Renal pelvis (tissue), 4 donors: ENCODE results near the gene CCDC127. TPM values are rescaled to one million over a fixed set of nuclear protein-coding genes. Genes with fewer than 3 reads are reported as not detected.
"Not testable (repeated sequence)": the region's sequence is repeated elsewhere in the genome, so short reads cannot be mapped to it uniquely, and the experiment has no call there.

ENCODE experiments used
- DNase-seq: peaks from one replicate; pipeline ENCODE4 v3.0.0-alpha.2; 2013
- polyA plus RNA-seq, 3 donors: library from polyadenylated mRNA; unstranded; fragments of 120-200 nt; gene quantifications; one replicate each; pipeline ENCODE4 v1.2.1, GENCODE V29; 2013; ENCODE audit not compliant: insufficient read length in 3 of 3

The CCDC127 gene
- polyA plus RNA-seq, 3 donors = 14.3 to 19.2 (median 15.9) TPM

DNA sequence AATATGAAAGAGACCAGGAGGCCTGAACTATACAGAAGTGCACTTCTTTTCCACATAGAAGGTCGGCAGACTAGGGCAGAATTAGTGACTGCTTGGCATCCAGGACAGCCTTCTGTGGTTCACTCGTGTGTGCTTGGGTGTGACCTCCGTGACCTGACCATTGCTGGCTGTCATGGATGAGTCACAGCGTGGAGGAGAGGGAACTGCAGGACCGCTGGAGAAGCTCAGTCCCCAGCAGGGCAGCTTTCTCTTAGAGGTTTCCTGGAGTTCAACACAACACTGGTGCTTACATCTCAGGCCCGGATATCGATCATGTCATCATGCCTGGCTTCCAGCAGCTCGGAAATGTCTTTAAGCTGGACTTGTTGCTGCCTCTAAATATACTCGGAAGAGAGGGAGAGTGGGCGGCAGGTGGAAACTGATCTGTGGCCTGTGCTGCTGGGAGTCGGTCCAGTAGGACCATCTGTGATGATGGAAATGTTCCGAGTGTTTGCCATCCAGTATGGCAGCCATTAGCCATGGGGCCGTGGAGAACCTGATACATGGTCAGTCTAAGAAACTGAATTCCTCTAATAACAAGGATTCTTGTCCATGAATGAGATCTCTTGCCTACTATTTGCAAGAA lies 23.2 kb upstream of the CCDC127 start:
- not testable (repeated sequence) for DNase-seq

DNA sequence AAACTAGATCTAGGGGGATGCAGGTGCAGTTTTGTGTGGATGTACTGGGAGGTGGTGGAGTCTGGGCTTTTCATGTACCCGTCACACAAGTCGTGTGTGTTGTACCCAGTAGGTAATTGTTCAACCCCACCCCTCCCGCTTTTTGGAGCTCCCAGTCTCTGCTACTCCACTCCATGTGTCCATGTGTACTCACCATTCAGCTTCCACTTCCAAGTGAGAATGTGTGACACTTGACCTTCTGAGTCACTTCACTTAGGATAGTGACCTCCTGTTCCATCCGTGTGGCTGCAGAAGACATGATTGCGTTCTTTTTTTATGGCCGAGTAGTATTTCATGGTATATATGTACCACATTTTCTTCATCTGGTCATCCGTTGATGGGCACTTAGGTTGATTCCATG lies 22.6 kb upstream of the CCDC127 start:
- not testable (repeated sequence) for DNase-seq

DNA sequence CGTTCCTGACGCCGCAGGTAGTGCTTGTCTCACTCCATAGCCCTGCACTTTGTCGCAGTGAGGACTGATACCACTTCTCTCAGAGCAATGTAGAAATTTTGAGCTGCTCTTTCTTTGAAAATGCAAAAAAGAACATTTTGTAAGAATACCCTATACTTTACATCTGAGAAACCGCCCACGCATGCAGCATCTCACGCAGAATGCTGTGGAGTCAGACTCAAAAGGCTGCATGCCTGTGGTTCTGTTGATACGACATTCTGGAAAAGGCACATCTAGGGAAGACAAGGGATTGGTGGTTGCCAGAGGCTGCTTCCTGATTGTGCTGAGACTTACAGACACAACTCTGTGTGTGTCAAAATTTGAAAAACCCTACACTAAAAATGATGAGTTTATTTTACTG lies 20.0 kb upstream of the CCDC127 start:
- DNase-seq = not testable (repeated sequence)

DNA sequence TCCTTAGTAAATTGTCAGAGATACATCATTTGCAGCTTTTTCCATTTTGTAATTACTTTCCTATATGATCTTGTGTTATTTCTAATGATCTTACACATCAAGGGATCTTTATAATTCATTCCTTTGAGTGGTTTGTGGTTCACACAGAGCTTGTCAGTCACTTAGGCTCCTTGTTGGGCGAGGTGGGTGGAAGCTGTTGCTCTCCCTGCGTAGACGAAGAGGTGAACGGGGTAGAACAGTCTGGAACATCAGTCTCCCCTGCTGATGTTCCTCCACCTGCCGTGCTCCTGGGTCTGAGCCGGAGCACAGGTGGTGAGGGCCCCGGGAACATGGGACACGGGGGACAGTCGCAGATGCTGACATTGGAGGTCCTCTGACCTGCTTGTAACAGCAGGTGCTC lies 17.6 kb upstream of the CCDC127 start:
- not testable (repeated sequence) for DNase-seq

DNA sequence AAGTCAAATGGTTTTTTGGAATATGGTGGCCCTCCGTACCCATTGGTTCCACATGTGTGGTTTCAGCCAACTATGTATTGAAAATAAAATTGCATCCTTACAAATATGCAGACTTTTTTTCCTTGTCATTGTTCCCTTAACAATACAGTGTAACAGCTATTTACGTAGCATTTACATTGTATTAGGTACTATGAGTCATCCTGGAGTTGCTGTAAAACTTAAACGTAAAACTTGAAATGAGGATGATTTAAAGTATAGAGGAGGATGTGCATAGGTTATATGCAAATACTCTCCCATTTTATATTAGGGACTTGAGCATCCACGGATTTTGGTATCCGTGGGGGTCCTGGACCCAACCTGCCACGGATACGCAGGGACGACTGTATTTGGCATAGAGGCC lies 16.5 kb upstream of the CCDC127 start:
- no peak for DNase-seq

DNA sequence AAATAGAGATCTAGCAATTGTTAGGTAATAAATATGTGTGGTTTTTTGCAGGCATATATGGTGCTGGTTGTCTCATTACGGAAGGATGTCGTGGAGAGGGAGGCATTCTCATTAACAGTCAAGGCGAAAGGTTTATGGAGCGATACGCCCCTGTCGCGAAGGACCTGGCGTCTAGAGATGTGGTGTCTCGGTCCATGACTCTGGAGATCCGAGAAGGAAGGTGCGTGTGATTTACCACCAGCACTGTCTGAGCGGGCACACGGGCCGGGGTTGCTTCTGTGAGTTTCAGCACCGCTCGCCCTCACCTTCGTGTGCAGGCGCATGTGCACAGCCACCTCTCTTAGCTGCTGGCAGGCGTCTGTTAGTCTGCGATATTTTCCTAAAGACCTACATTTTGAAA lies 15.5 kb upstream of the CCDC127 start:
- DNase-seq = peak; percentile 21

DNA sequence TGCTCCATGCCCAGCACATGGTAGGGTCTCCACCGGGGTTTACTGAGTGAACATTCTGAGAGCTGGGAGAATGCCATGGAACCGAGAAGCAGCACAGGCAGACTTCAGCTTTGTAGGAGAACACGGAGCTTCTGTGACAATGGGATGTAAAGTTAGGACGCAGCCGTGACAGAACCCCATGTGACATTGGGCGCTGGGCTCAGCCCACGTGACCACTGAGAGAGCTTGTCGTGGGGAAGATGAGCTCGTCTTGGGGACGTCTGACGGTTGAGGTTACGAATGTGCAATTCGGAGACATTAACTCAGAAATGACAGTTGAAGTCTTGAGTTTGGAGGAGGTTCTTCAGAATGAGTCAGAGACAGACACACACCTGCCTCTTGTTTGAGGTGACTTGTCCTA lies 13.7 kb upstream of the CCDC127 start:
- no peak for DNase-seq

DNA sequence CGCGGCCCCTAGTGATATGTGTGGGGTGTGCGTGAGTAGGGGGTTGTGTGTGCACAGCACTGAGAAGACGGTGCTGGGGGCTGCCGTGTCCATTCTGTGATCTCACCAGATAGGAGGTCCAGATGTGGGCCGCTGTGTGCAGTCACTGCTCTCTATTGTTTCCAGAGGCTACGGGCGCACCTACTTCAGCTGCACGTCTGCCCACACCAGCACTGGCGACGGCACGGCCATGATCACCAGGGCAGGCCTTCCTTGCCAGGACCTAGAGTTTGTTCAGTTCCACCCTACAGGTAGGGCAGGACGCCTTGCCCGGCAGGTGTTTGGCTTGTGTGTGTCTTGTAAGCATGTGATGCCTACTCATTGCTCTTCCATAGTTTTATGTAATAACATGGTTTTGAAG lies 12.8 kb upstream of the CCDC127 start:
- no peak for DNase-seq

DNA sequence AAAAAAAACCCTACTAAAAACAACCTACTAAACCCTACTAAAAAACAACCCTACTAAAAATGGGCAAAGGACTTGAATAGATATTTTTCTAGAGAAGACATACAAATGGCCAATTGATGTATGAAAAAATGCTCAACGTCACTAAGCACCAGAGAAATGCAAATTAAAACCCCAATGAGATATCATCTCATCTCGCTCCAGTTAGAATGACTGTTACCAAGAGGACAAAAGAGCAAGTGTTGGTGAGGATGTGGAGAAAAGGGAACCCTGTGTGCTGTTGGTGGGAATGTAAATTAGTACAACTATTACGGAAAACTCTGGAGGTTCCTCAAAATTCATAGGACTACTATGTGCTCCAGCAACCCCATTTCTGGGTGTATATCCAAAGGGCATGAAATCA lies 10.9 kb upstream of the CCDC127 start:
- no peak for DNase-seq

DNA sequence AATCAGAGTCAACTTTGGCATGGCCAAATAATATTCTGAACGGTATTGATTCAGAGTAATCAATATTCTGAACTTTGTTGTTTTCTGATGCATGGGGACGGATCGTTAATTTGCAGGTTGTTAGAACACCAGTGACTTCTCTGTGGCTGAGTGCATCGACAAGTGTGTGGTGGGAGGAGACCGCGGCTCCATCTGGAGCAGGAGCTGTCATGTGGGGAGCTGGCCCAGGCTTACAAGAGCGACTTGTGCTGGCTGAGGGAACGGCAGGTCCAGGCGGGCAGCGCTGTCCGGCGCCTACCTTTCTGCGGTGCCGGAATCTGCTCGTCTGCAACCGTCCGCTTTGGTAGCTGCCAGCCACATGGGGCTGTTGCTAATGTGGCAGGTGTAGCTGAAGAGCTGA lies 9.4 kb upstream of the CCDC127 start:
- DNase-seq = not testable (repeated sequence)

DNA sequence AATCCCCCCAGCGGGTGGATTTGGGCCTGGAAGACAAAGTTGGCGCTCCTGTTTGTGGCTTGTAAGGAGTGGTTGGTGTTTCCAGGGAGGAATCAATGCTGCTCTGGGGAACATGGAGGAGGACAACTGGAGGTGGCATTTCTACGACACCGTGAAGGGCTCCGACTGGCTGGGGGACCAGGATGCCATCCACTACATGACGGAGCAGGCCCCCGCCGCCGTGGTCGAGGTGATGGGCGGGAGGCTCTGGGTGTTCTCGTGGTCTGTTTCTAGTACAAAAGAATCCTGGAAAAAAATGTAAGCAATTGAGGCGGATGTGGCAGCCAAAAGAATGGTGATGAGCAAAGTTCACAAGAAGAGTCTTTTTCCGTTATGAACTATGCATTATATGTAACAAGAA lies 7.4 kb upstream of the CCDC127 start:
- no peak for DNase-seq

DNA sequence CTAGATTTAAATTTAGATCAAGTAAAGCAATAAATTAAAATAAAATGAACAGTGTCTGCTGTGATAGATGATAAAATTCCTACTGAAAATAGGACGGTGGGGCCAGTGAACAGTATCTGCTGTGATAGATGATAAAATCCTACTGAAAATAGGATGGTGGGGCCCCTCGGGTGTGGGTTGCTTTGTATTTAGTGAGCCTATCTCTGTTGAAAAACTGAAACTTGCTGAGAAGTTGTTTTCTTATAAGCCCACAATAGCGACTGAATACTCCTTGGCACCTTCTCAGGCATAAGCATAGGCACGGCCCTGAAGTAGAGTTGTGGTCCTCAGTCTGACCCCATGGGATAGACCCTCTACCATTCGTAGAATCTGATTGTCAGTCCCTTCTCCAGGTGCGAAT lies 5.8 kb upstream of the CCDC127 start:
- DNase-seq = no peak

DNA sequence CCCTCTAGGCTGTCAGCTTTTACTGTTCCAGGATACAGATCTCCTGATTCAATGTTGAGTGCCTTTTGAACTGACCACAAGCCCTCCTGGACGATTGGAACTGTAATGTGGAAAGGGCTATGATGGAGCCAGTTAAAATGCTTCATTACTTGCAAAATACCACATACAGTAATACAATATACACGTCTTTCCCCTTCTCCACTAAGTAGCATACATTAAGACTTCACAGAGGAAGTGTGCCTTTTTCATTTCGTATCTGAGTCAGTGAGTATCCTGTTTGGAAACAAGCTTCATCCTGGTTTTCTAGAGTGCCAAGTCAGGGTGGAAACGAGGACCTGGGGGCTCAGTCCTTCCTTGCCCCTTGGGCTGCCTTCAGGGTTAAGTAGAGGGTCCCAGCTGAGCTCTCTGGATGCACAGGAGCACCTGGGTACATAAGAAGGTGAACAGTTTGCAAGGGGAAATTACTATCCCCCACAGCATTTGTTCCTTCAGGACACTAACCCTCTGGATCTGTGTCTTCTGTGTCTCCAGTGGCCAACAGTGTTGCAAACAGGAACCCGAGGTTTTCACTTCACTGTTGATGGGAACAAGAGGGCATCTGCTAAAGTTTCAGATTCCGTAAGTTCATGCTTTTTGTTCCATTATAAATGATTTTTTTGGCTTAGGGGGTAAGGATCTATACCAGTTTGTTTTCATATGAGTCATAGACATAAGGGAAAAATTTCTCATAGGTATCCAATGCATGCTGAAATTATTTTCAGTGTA lies 5.2 kb upstream of the CCDC127 start:
- DNase-seq = not testable (repeated sequence)

DNA sequence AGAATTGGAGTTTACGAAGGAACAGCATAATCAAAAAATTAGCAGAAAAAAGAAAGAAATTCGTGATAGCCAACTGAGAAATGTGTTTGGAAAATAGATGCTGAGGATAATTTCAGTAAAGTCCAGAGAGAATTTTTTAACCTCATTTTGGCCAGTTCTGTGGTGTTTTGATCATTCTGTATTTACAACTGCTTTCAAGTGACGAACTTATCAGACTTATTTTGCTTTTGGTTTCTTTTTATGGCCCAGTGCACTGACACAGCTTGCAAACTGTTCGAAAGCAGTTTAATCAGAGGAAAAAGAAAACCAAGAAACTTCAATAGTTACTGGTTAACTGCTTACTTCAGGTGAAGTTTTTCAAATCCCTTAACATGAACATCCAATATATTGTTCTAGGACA lies 2.0 kb upstream of the CCDC127 start:
- no peak for DNase-seq

DNA sequence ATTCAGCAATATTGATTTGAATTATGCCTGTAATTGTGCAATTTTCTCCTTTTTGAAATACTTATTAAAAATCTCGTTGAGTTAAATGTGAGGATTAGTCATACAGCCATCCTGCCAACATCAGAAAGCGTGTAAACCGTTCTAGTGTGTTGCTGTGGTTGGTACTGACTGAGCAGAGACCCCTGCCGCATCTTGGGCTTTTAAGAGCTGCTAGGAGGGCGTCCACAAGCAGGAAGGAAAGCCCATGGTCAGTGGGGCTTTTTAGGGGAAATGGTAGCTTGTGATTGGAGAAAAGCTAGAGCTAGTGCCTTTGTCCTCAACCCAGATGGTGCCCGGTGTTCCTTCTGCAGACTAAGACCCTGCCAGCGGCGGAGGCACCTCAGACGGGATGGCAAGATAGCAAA lies 1.5 kb upstream of the CCDC127 start:
- no peak for DNase-seq

DNA sequence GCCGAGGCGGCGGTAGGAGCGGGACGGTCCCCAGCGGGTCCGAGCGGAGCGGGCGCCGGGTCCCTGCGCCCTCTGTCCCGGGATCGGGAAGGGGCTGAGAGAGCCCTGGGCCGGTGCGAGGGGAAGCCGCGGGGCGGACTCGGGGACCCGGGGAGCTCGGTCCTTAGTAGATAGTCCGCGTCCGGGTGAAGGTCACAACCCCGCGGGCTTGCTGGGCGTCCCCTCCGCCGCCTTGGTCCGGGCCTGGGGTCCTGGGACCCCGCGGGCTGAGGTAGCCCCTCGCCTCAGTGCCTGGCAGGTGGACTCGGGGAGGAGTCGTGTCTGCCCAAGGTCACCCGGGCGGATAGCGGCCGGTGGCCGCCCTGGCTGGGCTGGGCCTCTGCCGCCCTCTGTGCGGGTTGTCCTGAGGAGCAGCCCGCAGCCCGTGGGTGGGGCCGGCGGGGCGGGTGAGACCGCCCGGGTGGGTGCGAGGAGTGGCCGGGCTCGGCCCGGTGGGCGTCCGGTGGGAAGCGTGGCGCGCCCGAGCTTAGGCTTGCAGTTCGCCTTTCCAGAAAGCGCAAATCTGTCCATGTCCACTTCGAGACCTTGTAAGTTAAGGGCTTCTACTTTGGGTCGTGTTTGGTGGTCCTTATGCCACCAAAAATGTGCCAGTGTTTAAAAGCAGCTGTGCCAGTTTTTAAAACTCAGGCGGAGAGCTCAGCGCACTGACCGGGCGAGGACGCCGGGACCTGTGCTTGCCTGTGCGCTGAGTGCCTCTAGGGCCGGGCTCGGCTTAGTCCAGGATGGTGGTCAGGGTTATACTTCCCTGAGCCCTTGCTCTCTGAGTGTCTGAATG lies 721 bp upstream of the CCDC127 start:
- no peak for DNase-seq

DNA sequence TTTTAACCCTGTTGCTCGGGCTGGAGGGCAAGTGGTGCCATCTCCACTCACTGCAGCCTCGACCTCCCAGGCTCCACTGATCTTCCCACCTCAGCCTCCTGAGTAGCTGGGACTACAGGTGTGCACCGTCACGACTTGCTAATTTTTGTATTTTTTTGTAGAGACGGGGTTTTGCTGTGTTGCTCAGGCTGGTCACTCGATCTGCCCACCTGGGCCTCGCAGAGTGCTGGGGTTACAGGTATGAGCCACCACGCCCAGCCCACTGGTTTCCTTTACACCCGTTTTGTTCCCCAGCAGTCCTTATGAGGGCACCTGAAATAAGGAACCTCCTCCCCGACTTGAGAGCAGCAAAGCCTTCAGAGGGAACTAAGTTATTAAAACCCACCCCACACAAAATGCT lies 1.9 kb downstream of the CCDC127 start:
- not testable (repeated sequence) for DNase-seq

DNA sequence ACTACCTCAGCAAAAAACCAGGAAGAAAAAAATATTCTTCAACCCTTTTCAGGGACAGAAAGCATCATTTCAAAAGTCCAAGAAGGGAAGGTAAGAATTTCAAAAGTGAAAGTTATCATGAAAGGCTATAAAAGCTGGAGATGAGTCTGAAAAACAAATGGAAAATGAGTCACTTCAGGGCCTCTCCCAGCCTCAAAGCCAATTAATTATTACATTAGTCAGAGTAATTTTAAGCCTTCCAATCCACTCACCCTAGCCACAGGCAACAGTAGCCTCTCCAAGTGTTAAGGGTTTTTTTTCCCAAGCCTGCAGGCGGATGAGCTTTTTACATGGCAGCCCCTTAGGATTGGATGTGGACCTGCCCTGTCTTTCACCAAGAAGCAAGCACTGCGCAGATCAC lies 2.7 kb downstream of the CCDC127 start:
- DNase-seq = not testable (repeated sequence)

DNA sequence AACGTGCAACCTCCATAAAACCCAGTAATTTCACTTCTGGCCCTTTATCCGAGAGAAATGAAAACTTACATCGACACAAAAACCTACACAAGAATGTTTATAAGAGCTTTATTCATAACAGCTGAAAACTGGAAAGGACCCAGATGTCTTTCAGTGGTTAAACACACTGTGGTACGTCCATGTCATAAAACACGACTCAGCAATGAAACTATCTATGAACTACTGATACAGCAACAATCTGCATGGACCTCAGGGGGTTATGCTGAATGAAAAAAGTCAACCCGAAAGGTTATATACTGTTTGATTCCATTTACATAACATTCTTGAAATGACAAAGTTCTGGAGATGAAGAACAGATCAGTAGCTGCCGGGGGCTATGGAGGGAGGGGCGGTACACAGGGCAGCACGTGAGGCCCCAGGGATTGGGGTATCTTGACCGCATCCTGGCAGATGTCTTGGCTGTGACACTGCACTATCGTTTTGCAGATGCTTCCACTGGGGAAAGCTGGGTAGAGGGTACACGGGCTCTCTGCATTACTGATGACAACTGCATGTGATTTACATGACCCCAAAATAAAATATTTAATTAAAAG lies 4.1 kb downstream of the CCDC127 start:
- DNase-seq = no peak

DNA sequence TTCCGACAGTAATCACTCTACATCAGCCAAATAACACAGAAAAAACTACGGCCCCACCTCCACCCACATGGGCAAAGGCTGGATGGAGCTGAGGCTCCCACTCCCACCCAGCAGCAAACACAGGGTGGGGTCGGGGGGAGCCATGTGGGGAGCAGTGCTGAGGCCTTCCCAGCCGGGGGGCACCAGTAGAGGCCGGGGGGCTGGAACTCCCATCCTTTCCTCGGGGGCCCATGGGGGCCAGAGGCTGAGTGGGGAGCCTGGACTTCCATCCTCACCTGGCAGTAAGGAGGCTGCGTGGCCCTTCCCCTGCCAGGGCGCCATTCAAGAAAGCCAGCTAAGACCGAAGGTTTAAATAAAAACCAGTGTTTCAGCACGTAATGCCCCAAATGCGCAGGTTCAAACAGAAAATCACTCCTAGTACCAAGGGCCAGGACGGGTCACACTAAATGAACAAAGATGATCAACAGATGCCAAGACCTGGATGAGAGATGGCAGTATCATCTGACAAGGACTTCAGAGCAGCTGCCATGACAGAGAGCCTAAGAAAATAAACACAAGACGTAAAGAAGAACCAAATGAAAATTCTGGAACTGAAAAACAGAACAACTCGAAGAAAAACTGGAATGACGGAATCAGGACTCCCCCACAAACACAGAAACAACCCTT lies 9.4 kb downstream of the CCDC127 start:
- DNase-seq = no peak

DNA sequence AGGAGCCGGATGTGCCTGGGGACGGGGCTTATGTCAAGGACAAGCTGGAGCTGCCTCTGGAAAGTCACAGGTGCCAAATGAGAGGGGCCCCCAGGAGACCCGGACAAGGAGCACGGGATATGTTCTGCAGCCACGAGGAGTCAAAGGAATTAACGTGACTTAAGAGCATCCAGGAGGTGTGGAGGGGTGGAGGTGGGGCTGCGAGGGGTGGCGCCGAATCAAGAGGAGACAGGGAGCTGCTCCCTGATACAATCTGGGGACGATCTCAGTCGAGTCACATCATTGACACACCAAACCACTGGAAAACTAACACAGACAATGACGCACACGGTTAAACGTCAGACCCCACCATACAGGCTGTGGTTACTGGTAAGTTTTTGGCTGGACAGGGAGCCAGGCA lies 10.4 kb downstream of the CCDC127 start:
- no peak for DNase-seq
